ENCODE data around the gene CREG1. TPM values are rescaled to one million over a fixed set of nuclear protein-coding genes. Genes with fewer than 3 reads are reported as not detected.
"Not testable (repeated sequence)": the region's sequence is repeated elsewhere in the genome, so short reads cannot be mapped to it uniquely, and the experiment has no call there.

The CREG1 gene
- total RNA-seq, 2 experiments from 2014 or later, result 8.0 to 8.2 TPM

DNA sequence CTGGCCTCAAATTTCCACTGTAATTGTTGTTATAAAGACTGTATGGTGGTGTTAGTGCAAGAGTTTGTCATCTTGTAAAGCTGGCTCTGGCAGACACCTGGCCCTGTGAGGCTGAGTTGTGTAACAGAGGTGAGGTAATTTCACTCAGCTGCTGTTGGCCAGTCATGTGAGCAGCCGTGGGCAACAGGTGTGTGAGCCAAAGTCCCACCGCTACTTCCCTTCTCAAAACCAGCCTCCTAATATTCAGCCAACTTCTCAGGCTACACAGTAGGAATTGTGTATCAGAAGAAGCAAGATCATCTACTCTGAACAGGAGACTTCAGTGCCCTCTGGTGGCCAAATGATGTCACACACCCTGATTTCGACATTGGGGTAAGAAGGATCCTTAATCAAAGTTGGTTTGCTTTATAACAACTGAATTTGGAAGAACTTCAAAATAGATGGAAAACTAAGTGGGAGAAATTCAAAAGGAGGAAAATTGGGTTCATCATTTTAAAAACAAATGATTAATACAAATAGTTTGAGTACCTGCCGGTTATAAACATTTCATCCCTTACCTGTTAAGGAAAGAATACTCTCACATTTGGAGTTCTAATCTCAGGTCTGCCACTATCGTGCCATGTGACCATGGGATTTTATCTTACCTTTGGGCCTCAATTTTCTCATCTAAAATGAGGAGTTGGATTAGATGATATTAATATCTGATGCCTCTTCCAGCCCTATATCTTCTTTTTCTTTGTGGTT lies 2.6 kb upstream of the CREG1 start:
- CTCF ChIA-PET, result interaction anchor here (0.6 to 1.5 kb wide), 11 partner anchors 9 to 646 kb away, joined by 3 to 10 read pairs (median 3); partner anchors contain the start of gene DCAF6
- H3K4me1 Mint-ChIP-seq, result peaks cover 21% of the 10 kb centered on the region
- H3K36me3 Mint-ChIP-seq (ENCODE audit: low read depth), result no peaks in the 10 kb centered on the region
- no peaks in the 10 kb centered on the region for H3K9me3 Mint-ChIP-seq
- peak; percentile 83 for DNase-seq
- H3K4me3 Mint-ChIP-seq, result no peak overlapping the region
- peaks cover 12% of the 10 kb centered on the region for H3K27me3 Mint-ChIP-seq
- H3K27ac Mint-ChIP-seq, result no peak overlapping the region
- POLR2A ChIA-PET, result no interaction called here

- H3K4me3 Mint-ChIP-seq; H3K36me3 Mint-ChIP-seq (ENCODE audit: low read depth); DNase-seq; H3K9me3 Mint-ChIP-seq; POLR2A ChIA-PET; H3K27ac Mint-ChIP-seq: not testable (repeated sequence)
- CTCF ChIA-PET, result interaction anchor here (0.7 to 1.5 kb wide), 5 partner anchors 10 to 335 kb away, joined by 3 to 7 read pairs (median 3); no protein-coding TSS in a partner anchor
- peaks cover 29% of the 10 kb centered on the region for H3K4me1 Mint-ChIP-seq
- peaks cover 11% of the 10 kb centered on the region for H3K27me3 Mint-ChIP-seq
These were observed 1.5 kb upstream of the CREG1 start for GRCh38 chr1:167555072-167555471.

- H3K27me3 Mint-ChIP-seq, result peaks cover 7% of the 10 kb centered on the region
- no peaks in the 10 kb centered on the region for H3K9me3 Mint-ChIP-seq
- no peak overlapping the region for H3K27ac Mint-ChIP-seq
- POLR2A ChIA-PET, result interaction anchor here (0.5 kb wide), 1 partner anchor 671 kb away, joined by 3 read pairs; no protein-coding TSS in a partner anchor
- H3K36me3 Mint-ChIP-seq (ENCODE audit: low read depth), result no peaks in the 10 kb centered on the region
- CTCF ChIA-PET, result interaction anchor here (0.8 to 2.1 kb wide), 9 partner anchors 9 to 287 kb away, joined by 3 to 9 read pairs (median 3); no protein-coding TSS in a partner anchor
- peaks cover 29% of the 10 kb centered on the region for H3K4me1 Mint-ChIP-seq
- peak overlapping the region; percentile 77 for H3K4me3 Mint-ChIP-seq
- no peak for DNase-seq
These were observed 642 bp upstream of the CREG1 start for GRCh38 chr1:167554028-167554779.

- Mint-ChIP-seq H3K4me1 (peaks cover 29% of the 10 kb centered on the region), H3K4me3 (no peak overlapping the region), H3K9me3 (no peaks in the 10 kb centered on the region), H3K27ac (no peak overlapping the region), H3K27me3 (no peaks in the 10 kb centered on the region), H3K36me3 (ENCODE audit: low read depth) (peaks cover 7% of the 10 kb centered on the region)
- ChIA-PET CTCF (interaction anchor here (1.3 to 1.6 kb wide), 2 partner anchors 20 to 31 kb away, joined by 3 read pairs; no protein-coding TSS in a partner anchor), POLR2A (no interaction called here)
- DNase-seq, result no peak
These were observed 2.2 kb downstream of the CREG1 start for GRCh38 chr1:167551362-167551761.

GRCh38 chr1:167548059-167548932 lies 5.3 kb downstream of the CREG1 start:
- ChIA-PET CTCF (interaction anchor here (1.0 to 1.3 kb wide), 3 partner anchors 14 to 16 kb away, joined by 3 read pairs; no protein-coding TSS in a partner anchor), POLR2A (no interaction called here)
- no peak for DNase-seq
- H3K36me3 Mint-ChIP-seq (ENCODE audit: low read depth), result peaks cover 7% of the 10 kb centered on the region
- H3K4me1 Mint-ChIP-seq, result peaks cover 32% of the 10 kb centered on the region
- H3K27ac Mint-ChIP-seq, result no peak overlapping the region
- H3K4me3 Mint-ChIP-seq, result no peak overlapping the region
- no peaks in the 10 kb centered on the region for H3K27me3 Mint-ChIP-seq
- H3K9me3 Mint-ChIP-seq, result no peaks in the 10 kb centered on the region

DNA sequence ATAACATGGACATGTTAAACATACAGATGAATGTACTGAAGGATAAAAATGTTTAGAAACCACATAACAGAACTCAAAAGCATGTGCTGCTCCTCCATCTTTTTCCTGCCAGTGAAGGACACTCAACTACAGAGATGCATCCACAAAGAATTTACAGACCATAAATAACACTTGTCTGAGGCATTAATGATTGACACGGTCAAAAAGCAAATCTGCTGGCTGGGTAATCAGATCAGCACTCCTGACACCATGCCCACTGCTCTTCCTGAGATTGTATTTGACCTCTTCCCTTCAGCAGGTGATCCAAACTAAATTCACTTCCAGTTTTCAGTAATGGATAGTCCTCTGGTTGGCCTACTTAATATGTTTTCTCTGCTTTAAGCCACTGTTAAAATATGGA lies 6.6 kb downstream of the CREG1 start:
- CTCF ChIA-PET, result interaction anchor here (0.6 kb wide), 1 partner anchor 140 kb away, joined by 5 read pairs; no protein-coding TSS in a partner anchor
- Mint-ChIP-seq H3K27me3 (no peaks in the 10 kb centered on the region), H3K36me3 (ENCODE audit: low read depth) (peaks cover 9% of the 10 kb centered on the region), H3K4me3 (no peak overlapping the region), H3K9me3 (no peaks in the 10 kb centered on the region), H3K4me1 (peaks cover 38% of the 10 kb centered on the region), H3K27ac (no peak overlapping the region)
- DNase-seq, result no peak
- POLR2A ChIA-PET, result no interaction called here

DNA sequence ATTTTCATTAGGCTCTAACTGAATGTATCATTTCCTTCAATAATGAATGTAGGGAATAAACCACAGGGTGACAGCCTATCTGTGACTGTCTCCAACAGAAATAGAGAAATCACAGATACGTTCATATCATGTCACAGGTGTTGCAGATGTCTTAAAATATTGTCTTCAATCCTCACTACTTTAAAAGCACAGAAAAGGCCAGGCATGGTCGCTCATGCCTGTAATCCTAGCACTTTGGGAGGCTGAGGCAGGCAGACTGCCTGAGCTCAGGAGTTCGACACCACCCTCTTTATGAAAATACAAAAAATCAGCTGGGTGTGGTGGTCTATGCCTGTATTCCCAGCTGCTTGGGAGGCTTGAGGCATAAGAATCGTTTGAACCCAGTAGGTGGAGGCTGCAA lies 8.2 kb downstream of the CREG1 start:
- H3K4me3 Mint-ChIP-seq, result no peak overlapping the region
- H3K36me3 Mint-ChIP-seq (ENCODE audit: low read depth), result peaks cover 9% of the 10 kb centered on the region
- CTCF ChIA-PET, result interaction anchor here (1.1 kb wide), 1 partner anchor 278 kb away, joined by 3 read pairs; no protein-coding TSS in a partner anchor
- POLR2A ChIA-PET, result no interaction called here
- H3K4me1 Mint-ChIP-seq, result peaks cover 44% of the 10 kb centered on the region
- DNase-seq, result no peak
- H3K9me3 Mint-ChIP-seq, result no peaks in the 10 kb centered on the region
- no peaks in the 10 kb centered on the region for H3K27me3 Mint-ChIP-seq
- no peak overlapping the region for H3K27ac Mint-ChIP-seq

DNA sequence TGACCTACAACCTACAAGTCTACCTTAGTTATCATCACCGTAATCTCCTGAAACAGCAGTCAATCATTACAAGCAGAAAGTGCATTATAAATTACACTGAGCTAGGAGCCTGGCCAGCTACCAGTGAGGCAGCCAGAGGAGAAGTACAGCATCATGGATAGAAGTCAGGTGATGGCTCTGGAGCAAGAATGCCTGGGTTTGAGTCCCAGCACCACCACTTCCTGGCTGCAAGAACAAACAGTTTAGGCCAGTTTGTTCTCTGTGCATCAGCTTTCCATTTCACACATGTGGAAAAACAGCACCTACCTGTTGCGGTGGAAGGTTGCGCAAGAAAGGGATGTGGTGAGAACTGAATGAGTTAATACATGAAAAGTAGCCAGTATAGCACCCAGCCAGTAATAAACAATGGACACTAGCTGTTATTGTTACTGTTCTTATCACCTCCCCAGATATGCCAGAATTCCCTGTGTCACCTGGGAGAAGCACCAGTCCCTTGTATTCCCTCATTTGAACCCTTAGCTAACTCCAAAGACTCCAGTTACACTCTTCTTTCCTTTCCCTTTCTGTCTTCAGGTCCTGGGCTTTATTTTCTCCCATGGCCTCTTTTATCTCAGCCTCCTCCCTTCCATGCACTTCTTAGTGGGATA lies 9.0 kb downstream of the CREG1 start:
- Mint-ChIP-seq H3K36me3 (ENCODE audit: low read depth) (peaks cover 9% of the 10 kb centered on the region), H3K9me3 (no peaks in the 10 kb centered on the region), H3K4me3 (no peak overlapping the region), H3K4me1 (peaks cover 47% of the 10 kb centered on the region), H3K27ac (no peak overlapping the region), H3K27me3 (no peaks in the 10 kb centered on the region)
- ChIA-PET POLR2A (no interaction called here), CTCF (interaction anchor here (0.7 to 1.8 kb wide), 5 partner anchors 11 to 277 kb away, joined by 3 to 4 read pairs (median 3); partner anchors contain the start of gene CD247)
- DNase-seq, result peak; percentile 23

DNA sequence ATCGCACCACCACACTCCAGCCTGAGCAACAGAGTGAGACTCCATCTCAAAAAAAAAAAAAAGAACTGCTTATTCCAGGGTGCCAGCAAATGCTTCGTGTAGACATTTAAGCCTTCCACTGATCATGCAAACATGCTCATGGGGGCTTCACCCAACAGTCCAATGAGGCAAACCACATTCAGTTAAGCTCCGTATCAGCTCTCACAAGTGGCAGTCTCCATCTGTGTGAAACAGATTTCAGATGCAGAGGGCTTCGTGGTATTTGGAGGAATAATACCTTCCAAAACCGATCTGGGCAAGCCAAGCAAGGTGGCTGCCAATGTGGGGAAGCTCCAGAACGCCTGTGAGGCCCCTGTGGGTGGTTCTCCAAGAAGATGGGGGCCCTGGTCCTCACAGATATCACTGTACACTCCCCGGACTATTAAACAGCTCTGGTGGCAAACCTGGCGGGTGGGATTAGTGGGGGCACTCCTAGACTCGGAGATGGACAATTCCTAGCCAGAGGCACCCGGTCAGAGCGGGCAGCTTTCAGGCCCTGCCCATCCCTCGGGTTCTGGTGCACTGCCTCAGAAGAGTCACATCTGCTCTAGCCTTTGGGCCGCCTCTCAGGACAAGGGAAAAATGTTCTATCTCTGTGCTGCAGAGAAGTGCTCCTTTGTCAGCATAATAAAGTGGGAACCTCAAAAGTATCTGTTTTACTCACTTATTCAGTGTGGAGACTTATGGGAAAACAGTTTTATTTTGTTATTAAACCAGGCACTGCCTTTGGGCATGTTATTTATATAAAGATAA lies 10.2 kb downstream of the CREG1 start:
- H3K27ac Mint-ChIP-seq, result peak overlapping the region; percentile 81
- H3K4me1 Mint-ChIP-seq, result peaks cover 57% of the 10 kb centered on the region
- no peaks in the 10 kb centered on the region for H3K9me3 Mint-ChIP-seq
- ChIA-PET CTCF (interaction anchor here (0.7 to 1.8 kb wide), 4 partner anchors 9 to 139 kb away, joined by 3 to 6 read pairs (median 4); partner anchors contain the start of genes CD247 and CREG1), POLR2A (no interaction called here)
- peaks cover 9% of the 10 kb centered on the region for H3K36me3 Mint-ChIP-seq (ENCODE audit: low read depth)
- no peak overlapping the region for H3K4me3 Mint-ChIP-seq
- no peaks in the 10 kb centered on the region for H3K27me3 Mint-ChIP-seq
- DNase-seq, result no peak

GRCh38 chr1:167542109-167543032 lies 11.2 kb downstream of the CREG1 start:
- ChIA-PET POLR2A (no interaction called here), CTCF (interaction anchor here (0.7 to 1.8 kb wide), 8 partner anchors 8 to 322 kb away, joined by 3 to 6 read pairs (median 4); partner anchors contain the start of genes CD247, CREG1 and POU2F1)
- no peaks in the 10 kb centered on the region for H3K9me3 Mint-ChIP-seq
- peak overlapping the region; percentile 81 for H3K27ac Mint-ChIP-seq
- no peaks in the 10 kb centered on the region for H3K27me3 Mint-ChIP-seq
- H3K4me1 Mint-ChIP-seq, result peaks cover 59% of the 10 kb centered on the region
- H3K36me3 Mint-ChIP-seq (ENCODE audit: low read depth), result peaks cover 8% of the 10 kb centered on the region
- DNase-seq, result peak; percentile 34
- H3K4me3 Mint-ChIP-seq, result no peak overlapping the region

All from activated CD4-positive, alpha-beta T cell treated with anti-CD3 and anti-CD28 coated beads, Interleukin-2, amount 10 ng/mL, durations not matched to agents 7 days and 5 days (primary cell).